ENCODE measurements around the gene MGAT4A.

MGAT4A gene

DNA sequence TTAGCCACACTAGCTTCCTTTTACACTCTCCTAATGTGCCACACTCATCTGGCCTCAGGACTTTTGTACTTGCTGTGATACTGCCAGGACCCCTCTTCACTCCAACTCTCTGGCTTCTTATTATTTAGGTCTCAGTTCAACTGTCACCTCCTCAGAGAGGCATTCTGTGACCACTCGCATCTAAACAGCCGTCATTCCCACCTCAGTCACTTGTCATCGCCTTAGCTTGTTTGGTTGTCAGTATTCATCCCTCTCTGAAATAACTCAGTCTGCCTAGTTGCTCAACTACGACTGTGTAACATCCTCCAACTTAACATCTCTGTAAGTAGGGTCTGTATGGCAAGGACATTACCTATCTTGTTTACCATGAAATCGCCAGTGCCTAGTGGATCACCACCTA, 27.2 kb downstream of the MGAT4A start:
- DNase-seq = no peak

DNA sequence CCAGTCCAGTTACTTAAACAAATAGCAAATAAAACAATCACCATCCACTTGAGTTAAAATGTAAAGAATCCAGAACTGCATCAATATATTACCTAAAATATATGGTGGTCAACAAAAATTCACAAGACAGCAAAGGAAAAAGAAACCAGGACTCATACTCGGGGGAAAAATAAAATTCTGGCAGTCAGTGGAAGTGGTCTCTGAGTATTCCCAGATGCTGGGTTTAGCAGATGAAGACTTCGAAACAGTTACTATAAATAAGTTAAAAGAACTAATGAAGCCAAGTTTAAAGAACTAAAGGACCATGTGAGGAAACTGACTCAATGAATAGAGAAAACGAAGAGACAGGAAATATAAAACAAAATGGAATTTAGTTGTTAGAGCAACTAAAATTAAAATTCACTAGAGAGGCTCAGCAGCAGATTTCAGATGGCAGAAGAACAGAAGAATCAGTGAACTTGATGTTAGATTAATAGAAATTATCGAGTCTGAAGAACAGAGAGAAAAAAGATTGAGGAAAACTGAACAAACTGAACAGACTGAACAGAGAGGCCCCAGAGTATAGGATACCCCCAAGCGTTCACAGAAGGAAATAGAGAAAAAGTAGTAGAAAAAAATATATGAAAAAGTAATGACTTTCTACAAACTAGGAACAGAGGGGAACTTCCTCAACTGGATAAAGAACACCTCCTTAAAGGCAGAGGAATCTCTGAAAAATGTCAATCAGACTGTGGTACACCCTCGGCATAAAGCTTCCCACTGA, 27.9 kb downstream of the MGAT4A start:
- no peak for DNase-seq

DNA sequence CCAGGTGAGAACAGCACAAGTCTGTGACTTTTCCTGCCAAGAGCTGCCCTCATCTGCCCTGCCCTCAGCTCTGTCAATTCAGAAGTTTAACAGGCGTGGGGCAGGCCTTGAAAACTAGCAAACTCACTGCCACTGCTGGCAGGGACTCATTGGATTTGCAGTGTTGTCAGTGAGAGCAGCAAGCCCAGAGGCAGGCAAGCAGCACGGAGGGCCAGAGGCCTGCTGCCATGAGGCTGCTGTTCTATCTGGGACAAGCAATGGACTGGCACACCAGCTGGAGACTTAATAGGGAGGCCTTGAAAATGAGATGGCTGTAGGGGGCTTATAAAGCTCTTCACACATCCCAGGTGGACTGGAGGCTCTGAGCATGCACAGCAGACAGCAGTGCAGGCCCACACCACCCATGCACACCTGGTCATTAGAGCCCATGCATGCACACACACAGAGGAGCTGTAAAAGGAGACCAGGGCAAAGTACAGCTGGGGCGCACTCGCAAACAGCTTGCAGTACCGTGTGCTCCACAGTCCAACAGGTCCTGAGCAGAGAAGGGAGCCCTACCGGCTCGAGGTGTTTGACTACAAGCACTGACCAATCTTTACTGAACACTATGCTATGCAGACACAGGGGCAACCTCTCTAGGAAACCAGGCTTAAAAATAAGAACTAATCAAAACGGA, 28.7 kb downstream of the MGAT4A start:
- peak in 30 of 56 donors; percentile 6 to 60 (median 30) for DNase-seq

GRCh38 chr2:98701230-98701629, 29.7 kb downstream of the MGAT4A start:
- DNase-seq = no peak

DNA sequence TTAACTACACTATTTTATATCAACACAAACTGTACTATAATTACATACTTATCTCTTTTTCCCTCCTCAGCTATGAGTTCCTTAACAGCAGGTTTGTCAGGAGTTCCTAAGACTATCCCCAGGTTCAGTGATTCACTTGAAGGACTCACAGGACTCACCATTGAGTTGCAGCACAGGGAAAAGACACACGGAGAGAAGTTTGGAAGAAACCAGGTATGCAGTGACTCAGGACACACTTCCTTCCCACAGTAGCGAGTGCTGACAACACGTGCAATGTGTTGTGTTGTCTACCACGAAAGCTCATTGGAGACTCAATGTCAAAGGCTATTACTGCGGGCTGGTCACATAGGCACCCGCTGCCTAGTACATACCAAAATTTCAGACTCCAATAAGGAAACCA, 32.0 kb downstream of the MGAT4A start:
- no peak for DNase-seq

DNA sequence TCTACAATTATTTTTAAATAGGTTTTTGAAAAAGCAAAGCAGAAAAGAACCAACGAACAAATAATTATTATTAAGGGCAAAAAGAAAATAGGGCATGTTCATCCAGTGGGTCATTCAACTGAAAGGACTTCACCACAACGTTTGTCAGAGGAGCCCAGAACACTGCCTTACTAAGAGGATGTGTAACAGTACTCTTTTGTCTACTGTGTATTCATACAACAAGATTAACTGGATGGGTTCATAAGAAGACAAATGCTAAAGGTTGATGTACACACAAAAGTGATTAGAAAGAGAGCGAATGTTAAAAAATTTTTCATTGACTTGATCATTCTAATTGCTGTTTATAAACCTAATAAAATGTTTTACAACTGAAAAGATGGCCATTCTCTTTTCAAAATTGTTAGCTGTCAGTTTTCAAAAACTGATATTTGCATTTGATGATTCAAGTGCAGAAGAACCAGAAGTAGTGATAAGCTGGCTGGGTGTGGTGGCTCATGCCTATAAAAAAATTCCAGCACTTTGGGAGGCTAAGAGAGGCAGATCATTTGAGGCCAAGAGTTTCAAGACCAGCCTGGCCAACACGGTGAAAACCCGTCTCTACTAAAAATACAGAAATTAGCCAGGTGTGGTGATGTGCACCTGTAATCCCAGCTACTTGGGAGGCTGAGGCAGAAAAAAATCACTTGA, 33.1 kb downstream of the MGAT4A start:
- no peak for DNase-seq

- no peak for DNase-seq
These were observed 34.7 kb downstream of the MGAT4A start for GRCh38 chr2:98696200-98696599.

DNA sequence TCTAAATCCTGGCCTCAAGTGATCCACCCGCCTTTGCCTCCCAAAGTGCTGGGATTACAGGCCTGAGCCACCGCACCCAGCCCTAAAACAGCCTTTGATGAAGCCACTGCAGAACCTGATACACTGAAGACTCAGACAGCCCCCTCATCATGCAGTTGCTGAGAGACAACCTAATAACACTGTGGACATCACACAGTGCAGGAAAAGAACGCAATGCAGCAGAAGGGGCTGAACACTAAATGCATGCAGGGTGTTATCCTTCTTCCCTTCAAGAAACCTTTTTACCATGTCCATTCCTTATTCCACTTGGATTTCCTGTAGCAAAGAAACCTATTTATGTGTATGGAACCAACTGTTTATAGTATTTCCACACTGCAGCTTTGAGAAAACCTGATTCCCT, 35.7 kb downstream of the MGAT4A start:
- no peak for DNase-seq

DNA sequence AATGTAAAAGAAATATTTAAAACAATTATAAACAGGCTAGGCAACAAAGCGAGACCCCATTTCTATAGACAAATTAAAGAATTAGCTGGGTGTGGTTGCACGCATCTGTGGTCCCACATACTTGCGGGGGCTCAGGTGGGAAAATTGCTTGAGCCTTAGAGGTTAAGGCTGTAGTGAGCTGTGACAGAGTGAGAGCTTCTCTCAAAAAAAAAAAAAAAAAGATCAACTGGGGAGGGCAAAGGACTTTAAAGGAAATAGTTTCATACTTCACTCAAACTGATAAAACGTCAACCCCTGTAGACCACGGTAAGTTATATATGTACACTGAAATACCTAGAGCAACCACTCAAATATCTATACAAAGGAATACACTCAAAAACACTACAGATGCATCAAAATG, 37.5 kb downstream of the MGAT4A start:
- DNase-seq = no peak

DNA sequence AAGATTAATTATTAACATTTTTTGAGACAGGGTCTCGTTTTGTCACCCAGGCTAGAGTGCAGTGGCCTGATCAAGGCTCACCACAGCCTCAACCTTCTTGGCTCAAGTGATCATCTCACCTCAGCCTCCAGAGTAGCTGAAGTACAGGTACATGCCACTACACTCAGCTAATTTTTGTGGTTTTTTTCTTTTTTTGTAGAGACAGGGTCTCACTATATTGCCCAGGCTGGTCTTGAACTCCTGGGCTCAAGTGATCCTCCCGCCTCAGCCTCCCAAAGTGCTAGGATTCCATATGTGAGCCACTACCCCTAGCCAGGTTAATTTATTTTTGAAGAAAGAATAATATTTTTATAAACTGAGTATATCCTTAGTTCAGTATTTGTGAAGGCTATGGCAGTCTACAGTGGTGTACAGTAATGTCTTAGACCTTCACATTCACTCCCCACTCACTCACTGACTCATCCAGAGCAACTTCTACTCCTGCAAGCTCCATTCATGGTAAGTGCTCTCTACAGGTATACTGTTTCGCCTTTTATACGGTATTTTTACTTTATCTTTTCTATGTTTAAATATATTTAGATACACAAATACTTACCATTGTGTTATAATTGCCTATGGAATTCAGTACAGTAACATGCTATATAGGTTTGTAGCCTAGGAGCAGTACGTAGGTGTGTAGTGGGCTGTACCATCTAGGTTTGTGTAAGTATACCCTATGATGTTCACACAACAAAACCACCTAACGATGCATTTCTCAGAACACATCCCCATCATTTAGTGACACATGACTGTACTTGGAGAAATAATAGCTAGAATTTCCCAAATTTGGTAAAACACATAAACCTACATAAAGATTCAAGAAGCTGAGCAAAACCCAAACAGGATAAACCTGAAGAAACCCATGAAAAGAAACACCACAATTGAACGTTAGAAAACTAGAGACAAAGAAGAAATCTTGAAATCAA, 38.6 kb downstream of the MGAT4A start:
- no peak for DNase-seq

- DNase-seq = peak in 3 of 56 donors; percentile 5 to 28 (median 25)
These were observed 39.6 kb downstream of the MGAT4A start for GRCh38 chr2:98691303-98691702.

- DNase-seq = no peak
These were observed 44.7 kb downstream of the MGAT4A start for GRCh38 chr2:98685930-98686887.

GRCh38 chr2:98683728-98684127, 47.2 kb downstream of the MGAT4A start:
- no peak for DNase-seq

- no peak for DNase-seq
These were observed 54.2 kb downstream of the MGAT4A start for GRCh38 chr2:98676742-98677141.

- DNase-seq = no peak
These were observed 56.5 kb downstream of the MGAT4A start for GRCh38 chr2:98674233-98674964.

- no peak for DNase-seq
These were observed 61.3 kb downstream of the MGAT4A start for GRCh38 chr2:98669675-98670074.

GRCh38 chr2:98665677-98666076, 65.3 kb downstream of the MGAT4A start:
- DNase-seq = no peak

DNA sequence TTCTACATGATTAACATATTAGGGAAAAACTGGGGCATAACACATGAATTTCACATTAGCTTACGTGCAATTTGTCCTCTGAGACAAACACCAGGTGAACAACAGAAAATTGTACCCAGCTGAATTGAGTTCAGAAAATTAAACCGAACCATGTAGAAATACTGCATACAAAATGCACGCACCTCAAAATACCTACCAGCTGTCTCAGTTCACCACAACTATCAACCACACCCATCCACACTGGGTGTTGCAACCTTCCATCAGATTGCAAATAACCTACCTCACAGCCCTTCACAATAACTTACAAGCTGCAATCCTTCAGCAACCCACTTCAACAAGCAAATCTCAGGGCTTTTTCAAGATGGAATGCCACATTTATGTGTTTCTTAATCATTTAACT, 66.6 kb downstream of the MGAT4A start:
- DNase-seq = no peak

- no peak for DNase-seq
These were observed 67.3 kb downstream of the MGAT4A start for GRCh38 chr2:98663511-98664090.

Data from nucleus accumbens (tissue), 56 donors.